GM23338 (cell line): ENCODE measurements around the gene RALY. TPM values are rescaled to one million over a fixed set of nuclear protein-coding genes. Genes with fewer than 3 reads are reported as not detected.

ENCODE experiments used
- ATAC-seq: fragments of 200-7000 bp; cut with Tn5 transposase; 3 replicates; pipeline ENCODE4 v1.9.1; 2020
- DNase-seq: peaks from one replicate; pipeline ENCODE4 v3.0.0-alpha.2; 2015; ENCODE audit warnings: low spot score
- H2AFZ ChIP-seq: fragments of 200-600 bp; sonication (generic); 2 replicates; pipeline ENCODE4 v1.8.0; 2016; ENCODE audit warnings: antibody characterized with exemption, mild to moderate bottlenecking, moderate library complexity
- H3F3A ChIP-seq: fragments of 200-600 bp; sonication (generic); replicated peaks from 2 replicates; pipeline ENCODE4 v1.8.0; 2017; ENCODE audit warnings: antibody characterized with exemption, mixed run types, low read depth
- H3K27ac ChIP-seq: fragments of 200-600 bp; sonication (generic); 2 replicates; pipeline ENCODE4 v1.6.1; 2016; ENCODE audit warnings: low read depth
- H3K27me3 ChIP-seq: fragments of 200-600 bp; sonication (generic); 2 replicates; pipeline ENCODE4 v1.8.0; 2016; ENCODE audit warnings: mild to moderate bottlenecking, mixed run types, moderate library complexity; ENCODE audit not compliant: insufficient read depth
- H3K36me3 ChIP-seq: fragments of 200-600 bp; sonication (generic); 2 replicates; pipeline ENCODE4 v1.8.0; 2016; ENCODE audit warnings: mild to moderate bottlenecking; ENCODE audit not compliant: insufficient read depth
- H3K4me1 ChIP-seq: fragments of 200-600 bp; sonication (generic); 2 replicates; pipeline ENCODE4 v1.8.0; 2016; ENCODE audit warnings: mild to moderate bottlenecking, moderate library complexity; ENCODE audit not compliant: insufficient read depth
- H3K4me2 ChIP-seq: fragments of 200-600 bp; sonication (generic); 2 replicates; pipeline ENCODE4 v1.7.1; 2017; ENCODE audit warnings: mixed run types
- H3K4me3 ChIP-seq: fragments of 200-600 bp; sonication (generic); 2 replicates; pipeline ENCODE4 v1.6.1; 2016; ENCODE audit warnings: mixed run types
- H3K79me2 ChIP-seq: fragments of 200-600 bp; sonication (generic); replicated peaks from 2 replicates; pipeline ENCODE4 v1.8.0; 2017; ENCODE audit warnings: mild to moderate bottlenecking; ENCODE audit not compliant: insufficient read depth
- H3K9me2 ChIP-seq: fragments of 200-600 bp; sonication (generic); 2 replicates; pipeline ENCODE4 v1.8.0; 2017; ENCODE audit not compliant: insufficient read depth
- H4K20me1 ChIP-seq: fragments of 200-600 bp; sonication (generic); replicated peaks from 2 replicates; pipeline ENCODE4 v1.8.0; 2017; ENCODE audit warnings: mild to moderate bottlenecking; ENCODE audit not compliant: insufficient read depth
- H3K27ac Mint-ChIP-seq: 2 replicates; pipeline ENCODE4 v1.8.0; 2020; ENCODE audit warnings: inconsistent platforms, mild to moderate bottlenecking, moderate library complexity, mixed read lengths
- H3K27me3 Mint-ChIP-seq: 3 replicates; pipeline ENCODE4 v1.8.0; 2022; ENCODE audit warnings: low read depth, mild to moderate bottlenecking, moderate library complexity, mixed read lengths, inconsistent platforms; ENCODE audit not compliant: insufficient read depth, poor library complexity
- H3K36me3 Mint-ChIP-seq: 3 replicates; pipeline ENCODE4 v1.8.0; 2021; ENCODE audit warnings: low read depth, mild to moderate bottlenecking, inconsistent platforms, moderate library complexity, mixed read lengths
- H3K4me1 Mint-ChIP-seq: 3 replicates; pipeline ENCODE4 v1.8.0; 2020; ENCODE audit warnings: mild to moderate bottlenecking, inconsistent platforms, mixed read lengths
- H3K4me3 Mint-ChIP-seq: 3 replicates; pipeline ENCODE4 v1.8.0; 2021; ENCODE audit warnings: moderate library complexity, mild to moderate bottlenecking, inconsistent platforms, mixed read lengths
- H3K9me3 Mint-ChIP-seq: 3 replicates; pipeline ENCODE4 v1.8.0; 2020; ENCODE audit warnings: moderate library complexity, mild to moderate bottlenecking, inconsistent platforms, mixed read lengths
- CREB1 ChIP-seq: fragments of 250-450 bp; sonication (Bioruptor Pico); IDR thresholded peaks from 2 replicates; pipeline ENCODE4 v1.5.0; 2020; ENCODE audit warnings: low read depth, mild to moderate bottlenecking, moderate library complexity
- CTCF ChIP-seq, 2 experiments: fragments of 200-600 bp in 1 of 2; sonication (generic) in 1 of 2; conservative IDR thresholded peaks; 2 replicates each; pipeline versions ENCODE4 v1.5.1 to v1.6.1; 2016 to 2017; ENCODE audit warnings: antibody characterized with exemption in 2 of 2, low read depth in 2 of 2, mild to moderate bottlenecking in 2 of 2, moderate library complexity in 1 of 2
- ETS1 ChIP-seq: IDR thresholded peaks from 2 replicates; pipeline ENCODE4 v1.6.1; 2016; ENCODE audit warnings: antibody characterized with exemption
- EZH2 ChIP-seq: fragments of 200-600 bp; sonication (generic); IDR thresholded peaks from one replicate; pipeline ENCODE4 v1.8.0; 2017; ENCODE audit warnings: antibody characterized with exemption, mild to moderate bottlenecking, low read depth; ENCODE audit not compliant: unreplicated experiment
- EZH2phosphoT487 ChIP-seq: fragments of 200-600 bp; sonication (generic); IDR thresholded peaks from one replicate; pipeline ENCODE4 v1.8.1; 2018; ENCODE audit warnings: antibody characterized with exemption; ENCODE audit not compliant: unreplicated experiment
- JUNB ChIP-seq: IDR thresholded peaks from one replicate; pipeline ENCODE4 v1.6.1; 2016; ENCODE audit warnings: antibody characterized with exemption; ENCODE audit not compliant: unreplicated experiment
- NANOG ChIP-seq: IDR thresholded peaks from 2 replicates; pipeline ENCODE4 v1.6.1; 2016; ENCODE audit warnings: antibody characterized with exemption, borderline replicate concordance
- POLR2AphosphoS5 ChIP-seq: IDR thresholded peaks from 2 replicates; pipeline ENCODE4 v1.6.1; 2016; ENCODE audit warnings: antibody characterized with exemption, low read depth
- STAT1 ChIP-seq: IDR thresholded peaks from one replicate; pipeline ENCODE4 v1.6.1; 2016; ENCODE audit warnings: antibody characterized with exemption; ENCODE audit not compliant: unreplicated experiment
- ZNF114 ChIP-seq: fragments of 250-450 bp; sonication (Bioruptor Pico); IDR thresholded peaks from 2 replicates; pipeline ENCODE4 v1.5.0; 2020; ENCODE audit warnings: mild to moderate bottlenecking, moderate library complexity
- ZNF331 ChIP-seq: fragments of 250-450 bp; sonication (Bioruptor Pico); IDR thresholded peaks from 2 replicates; pipeline ENCODE4 v1.5.0; 2020; ENCODE audit warnings: low read depth, mild to moderate bottlenecking, moderate library complexity
- polyA plus RNA-seq: library from polyadenylated mRNA; unstranded; fragments of >200 nt; fragmentation: Nextera tagmentation; extraction: Ambion mirVana; gene quantifications from 2 replicates; pipeline ENCODE4 v1.2.1, GENCODE V29; 2016
- total RNA-seq: library from RNA; depleted of rRNA; stranded (reverse); fragments of >200 nt; shearing (Covaris generic); gene quantifications from 2 replicates; pipeline ENCODE4 v1.2.3, GENCODE V29; 2014
- TF ChIP-seq, protein P1 (sequence below): fragments of 250-450 bp; sonication (Bioruptor Pico); IDR thresholded peaks from 2 replicates; pipeline ENCODE4 v1.5.0; 2020; ENCODE audit warnings: mild to moderate bottlenecking, moderate library complexity
- TF ChIP-seq, protein P2 (sequence below): IDR thresholded peaks from one replicate; pipeline ENCODE4 v1.6.1; 2018; ENCODE audit warnings: antibody characterized with exemption; ENCODE audit not compliant: unreplicated experiment

RALY gene
- total and polyA plus RNA-seq, 2 experiments from 2014 or later: 144 to 167 TPM

GRCh38 chr20:33984182-33984719, 9.5 kb upstream of the RALY start:
- H3K36me3 ChIP-seq: no peaks in the 10 kb centered on the region

More at GRCh38 chr20:33984182-33984719, 9.5 kb upstream of the RALY start:
- H3K27ac Mint-ChIP-seq: no peak overlapping the region
- H3K4me3 Mint-ChIP-seq: no peak overlapping the region
- ATAC-seq: no peak
- H3K9me2 ChIP-seq: no peaks in the 10 kb centered on the region
- no peaks in the 10 kb centered on the region for H4K20me1 ChIP-seq
- H3K27ac ChIP-seq: no peak overlapping the region
- H3K4me1 ChIP-seq: no peaks in the 10 kb centered on the region
- no peaks in the 10 kb centered on the region for H3K27me3 ChIP-seq
- DNase-seq: no peak
- H3K27me3 Mint-ChIP-seq: no peaks in the 10 kb centered on the region
- H3K79me2 ChIP-seq: no peaks in the 10 kb centered on the region
- H3K4me2 ChIP-seq: no peak overlapping the region
- no peak overlapping the region for H2AFZ ChIP-seq
- H3K36me3 Mint-ChIP-seq: no peaks in the 10 kb centered on the region
- no peaks in the 10 kb centered on the region for H3K4me1 Mint-ChIP-seq
- H3K4me3 ChIP-seq: no peak overlapping the region
- no peaks in the 10 kb centered on the region for H3K9me3 Mint-ChIP-seq
- H3F3A ChIP-seq: no peaks in the 10 kb centered on the region
- TF ChIP-seq, protein P1, sequence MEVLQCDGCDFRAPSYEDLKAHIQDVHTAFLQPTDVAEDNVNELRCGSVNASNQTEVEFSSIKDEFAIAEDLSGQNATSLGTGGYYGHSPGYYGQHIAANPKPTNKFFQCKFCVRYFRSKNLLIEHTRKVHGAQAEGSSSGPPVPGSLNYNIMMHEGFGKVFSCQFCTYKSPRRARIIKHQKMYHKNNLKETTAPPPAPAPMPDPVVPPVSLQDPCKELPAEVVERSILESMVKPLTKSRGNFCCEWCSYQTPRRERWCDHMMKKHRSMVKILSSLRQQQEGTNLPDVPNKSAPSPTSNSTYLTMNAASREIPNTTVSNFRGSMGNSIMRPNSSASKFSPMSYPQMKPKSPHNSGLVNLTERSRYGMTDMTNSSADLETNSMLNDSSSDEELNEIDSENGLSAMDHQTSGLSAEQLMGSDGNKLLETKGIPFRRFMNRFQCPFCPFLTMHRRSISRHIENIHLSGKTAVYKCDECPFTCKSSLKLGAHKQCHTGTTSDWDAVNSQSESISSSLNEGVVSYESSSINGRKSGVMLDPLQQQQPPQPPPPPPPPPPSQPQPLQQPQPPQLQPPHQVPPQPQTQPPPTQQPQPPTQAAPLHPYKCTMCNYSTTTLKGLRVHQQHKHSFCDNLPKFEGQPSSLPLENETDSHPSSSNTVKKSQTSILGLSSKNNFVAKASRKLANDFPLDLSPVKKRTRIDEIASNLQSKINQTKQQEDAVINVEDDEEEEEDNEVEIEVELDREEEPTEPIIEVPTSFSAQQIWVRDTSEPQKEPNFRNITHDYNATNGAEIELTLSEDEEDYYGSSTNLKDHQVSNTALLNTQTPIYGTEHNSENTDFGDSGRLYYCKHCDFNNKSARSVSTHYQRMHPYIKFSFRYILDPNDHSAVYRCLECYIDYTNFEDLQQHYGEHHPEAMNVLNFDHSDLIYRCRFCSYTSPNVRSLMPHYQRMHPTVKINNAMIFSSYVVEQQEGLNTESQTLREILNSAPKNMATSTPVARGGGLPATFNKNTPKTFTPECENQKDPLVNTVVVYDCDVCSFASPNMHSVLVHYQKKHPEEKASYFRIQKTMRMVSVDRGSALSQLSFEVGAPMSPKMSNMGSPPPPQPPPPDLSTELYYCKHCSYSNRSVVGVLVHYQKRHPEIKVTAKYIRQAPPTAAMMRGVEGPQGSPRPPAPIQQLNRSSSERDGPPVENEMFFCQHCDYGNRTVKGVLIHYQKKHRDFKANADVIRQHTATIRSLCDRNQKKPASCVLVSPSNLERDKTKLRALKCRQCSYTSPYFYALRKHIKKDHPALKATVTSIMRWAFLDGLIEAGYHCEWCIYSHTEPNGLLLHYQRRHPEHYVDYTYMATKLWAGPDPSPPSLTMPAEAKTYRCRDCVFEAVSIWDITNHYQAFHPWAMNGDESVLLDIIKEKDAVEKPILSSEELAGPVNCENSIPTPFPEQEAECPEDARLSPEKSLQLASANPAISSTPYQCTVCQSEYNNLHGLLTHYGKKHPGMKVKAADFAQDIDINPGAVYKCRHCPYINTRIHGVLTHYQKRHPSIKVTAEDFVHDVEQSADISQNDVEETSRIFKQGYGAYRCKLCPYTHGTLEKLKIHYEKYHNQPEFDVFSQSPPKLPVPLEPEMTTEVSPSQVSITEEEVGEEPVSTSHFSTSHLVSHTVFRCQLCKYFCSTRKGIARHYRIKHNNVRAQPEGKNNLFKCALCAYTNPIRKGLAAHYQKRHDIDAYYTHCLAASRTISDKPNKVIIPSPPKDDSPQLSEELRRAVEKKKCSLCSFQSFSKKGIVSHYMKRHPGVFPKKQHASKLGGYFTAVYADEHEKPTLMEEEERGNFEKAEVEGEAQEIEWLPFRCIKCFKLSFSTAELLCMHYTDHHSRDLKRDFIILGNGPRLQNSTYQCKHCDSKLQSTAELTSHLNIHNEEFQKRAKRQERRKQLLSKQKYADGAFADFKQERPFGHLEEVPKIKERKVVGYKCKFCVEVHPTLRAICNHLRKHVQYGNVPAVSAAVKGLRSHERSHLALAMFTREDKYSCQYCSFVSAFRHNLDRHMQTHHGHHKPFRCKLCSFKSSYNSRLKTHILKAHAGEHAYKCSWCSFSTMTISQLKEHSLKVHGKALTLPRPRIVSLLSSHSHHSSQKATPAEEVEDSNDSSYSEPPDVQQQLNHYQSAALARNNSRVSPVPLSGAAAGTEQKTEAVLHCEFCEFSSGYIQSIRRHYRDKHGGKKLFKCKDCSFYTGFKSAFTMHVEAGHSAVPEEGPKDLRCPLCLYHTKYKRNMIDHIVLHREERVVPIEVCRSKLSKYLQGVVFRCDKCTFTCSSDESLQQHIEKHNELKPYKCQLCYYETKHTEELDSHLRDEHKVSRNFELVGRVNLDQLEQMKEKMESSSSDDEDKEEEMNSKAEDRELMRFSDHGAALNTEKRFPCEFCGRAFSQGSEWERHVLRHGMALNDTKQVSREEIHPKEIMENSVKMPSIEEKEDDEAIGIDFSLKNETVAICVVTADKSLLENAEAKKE (CRISPR knock-in tag): no peak
- TF ChIP-seq CREB1 (no peak), STAT1 (no peak), EZH2phosphoT487 (no peak), ZNF114 (CRISPR knock-in tag) (no peak), EZH2 (no peak), ETS1 (no peak), ZNF331 (CRISPR knock-in tag) (no peak), CTCF (conservative IDR thresholded peaks at IDR 0.05; ENCODE audit: low read depth in 2 of 2) (no peak), POLR2AphosphoS5 (no peak), JUNB (no peak), NANOG (no peak)
- TF ChIP-seq, protein P2, sequence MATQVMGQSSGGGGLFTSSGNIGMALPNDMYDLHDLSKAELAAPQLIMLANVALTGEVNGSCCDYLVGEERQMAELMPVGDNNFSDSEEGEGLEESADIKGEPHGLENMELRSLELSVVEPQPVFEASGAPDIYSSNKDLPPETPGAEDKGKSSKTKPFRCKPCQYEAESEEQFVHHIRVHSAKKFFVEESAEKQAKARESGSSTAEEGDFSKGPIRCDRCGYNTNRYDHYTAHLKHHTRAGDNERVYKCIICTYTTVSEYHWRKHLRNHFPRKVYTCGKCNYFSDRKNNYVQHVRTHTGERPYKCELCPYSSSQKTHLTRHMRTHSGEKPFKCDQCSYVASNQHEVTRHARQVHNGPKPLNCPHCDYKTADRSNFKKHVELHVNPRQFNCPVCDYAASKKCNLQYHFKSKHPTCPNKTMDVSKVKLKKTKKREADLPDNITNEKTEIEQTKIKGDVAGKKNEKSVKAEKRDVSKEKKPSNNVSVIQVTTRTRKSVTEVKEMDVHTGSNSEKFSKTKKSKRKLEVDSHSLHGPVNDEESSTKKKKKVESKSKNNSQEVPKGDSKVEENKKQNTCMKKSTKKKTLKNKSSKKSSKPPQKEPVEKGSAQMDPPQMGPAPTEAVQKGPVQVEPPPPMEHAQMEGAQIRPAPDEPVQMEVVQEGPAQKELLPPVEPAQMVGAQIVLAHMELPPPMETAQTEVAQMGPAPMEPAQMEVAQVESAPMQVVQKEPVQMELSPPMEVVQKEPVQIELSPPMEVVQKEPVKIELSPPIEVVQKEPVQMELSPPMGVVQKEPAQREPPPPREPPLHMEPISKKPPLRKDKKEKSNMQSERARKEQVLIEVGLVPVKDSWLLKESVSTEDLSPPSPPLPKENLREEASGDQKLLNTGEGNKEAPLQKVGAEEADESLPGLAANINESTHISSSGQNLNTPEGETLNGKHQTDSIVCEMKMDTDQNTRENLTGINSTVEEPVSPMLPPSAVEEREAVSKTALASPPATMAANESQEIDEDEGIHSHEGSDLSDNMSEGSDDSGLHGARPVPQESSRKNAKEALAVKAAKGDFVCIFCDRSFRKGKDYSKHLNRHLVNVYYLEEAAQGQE: no peak
